Activated CD4-positive, alpha-beta T cell treated with anti-CD3 and anti-CD28 coated beads, Interleukin-2, amount 50 U/mL, for 4 hours (primary cell): ENCODE results near the gene DNAJC17.

Experiments
- DNase-seq, 2 experiments: peaks; one replicate each; pipeline ENCODE4 v3.0.0-alpha.2; 2020

Gene DNAJC17

DNA sequence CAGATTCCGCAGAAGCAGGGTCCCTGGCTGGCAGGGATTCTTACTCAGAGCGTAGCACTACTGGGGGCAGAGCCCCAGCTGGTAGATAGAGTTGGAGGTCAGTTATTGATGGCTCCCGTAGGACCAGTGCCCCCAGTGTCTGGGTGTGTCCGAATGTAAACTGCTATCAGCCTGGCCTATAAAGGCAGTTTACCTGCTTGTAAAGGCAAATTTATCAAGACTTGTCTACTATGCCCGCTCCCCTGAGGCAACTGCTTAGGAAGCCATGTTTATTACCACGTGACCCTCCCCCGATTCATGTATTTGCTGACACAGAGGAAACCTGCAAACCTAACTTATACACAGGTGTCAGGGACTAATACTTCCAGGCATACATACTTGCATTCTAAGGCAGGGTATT, 21.8 kb upstream of the DNAJC17 start:
- no peak for DNase-seq

DNA sequence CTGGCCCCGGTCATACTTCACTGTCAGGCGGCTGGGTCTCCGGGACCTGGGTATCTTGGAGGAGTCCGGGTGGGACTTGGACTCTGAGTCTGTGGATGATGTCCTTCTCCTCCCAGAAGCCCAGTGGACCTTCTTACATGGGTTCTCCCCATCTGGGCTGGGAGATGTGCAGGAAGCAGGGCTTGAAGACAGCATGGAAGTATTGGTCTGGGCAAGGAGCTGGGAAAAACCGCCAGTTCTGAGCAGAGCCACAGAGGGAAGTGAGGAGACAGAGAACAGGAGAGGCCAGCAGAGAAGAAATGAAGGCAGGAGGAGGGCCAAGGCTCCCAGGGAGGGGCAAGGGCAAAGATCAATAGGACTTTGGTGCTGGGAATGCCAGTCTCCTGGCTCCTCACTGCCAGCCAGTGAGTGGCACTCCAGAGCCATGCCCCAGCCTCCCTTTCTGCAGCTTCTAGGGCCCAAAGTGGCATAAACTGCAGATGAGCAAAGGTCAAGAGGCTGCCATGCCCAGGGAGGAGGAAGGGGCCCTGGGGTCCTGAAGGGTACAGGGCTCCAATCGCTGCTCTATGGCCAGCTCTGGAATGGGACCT, 21.3 kb upstream of the DNAJC17 start, which contains the start of gene PPP1R14D:
PPP1R14D (minus strand) TSS at position 262 of the 590 bp plus-strand sequence; CDS start at position 195, 67 bp downstream.
- DNase-seq = no peak

DNA sequence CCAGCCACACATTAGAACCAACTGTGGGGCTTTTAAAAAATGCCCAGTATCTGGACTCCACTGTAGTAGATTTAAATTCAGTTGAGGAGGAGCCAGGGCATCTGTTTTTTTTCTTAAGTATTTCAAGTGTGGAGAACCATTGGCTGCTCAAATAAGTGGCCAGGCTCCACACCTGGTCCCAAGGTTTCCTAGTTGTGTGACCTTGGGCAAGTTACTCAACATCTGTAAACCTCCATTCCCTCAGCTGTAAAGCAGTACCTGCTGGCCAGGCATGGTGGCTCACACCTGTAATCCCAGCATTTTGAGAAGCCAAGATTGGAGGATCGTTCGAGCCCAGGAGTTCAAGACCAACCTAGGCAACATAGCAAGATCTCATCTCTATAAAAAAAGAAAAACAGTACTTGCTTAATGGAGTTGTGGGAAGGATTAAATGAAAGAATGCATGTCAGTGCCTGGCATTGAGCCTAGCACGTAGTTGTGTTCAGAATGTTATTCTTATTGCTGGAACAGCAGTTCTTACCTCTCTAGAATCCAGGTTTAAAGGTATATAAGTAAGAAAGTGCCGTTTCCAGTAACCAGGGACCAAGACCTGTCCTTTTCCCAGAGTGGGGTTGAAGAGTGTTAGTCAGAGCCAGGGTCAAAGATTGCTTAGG, 19.3 kb upstream of the DNAJC17 start:
- DNase-seq = no peak

DNA sequence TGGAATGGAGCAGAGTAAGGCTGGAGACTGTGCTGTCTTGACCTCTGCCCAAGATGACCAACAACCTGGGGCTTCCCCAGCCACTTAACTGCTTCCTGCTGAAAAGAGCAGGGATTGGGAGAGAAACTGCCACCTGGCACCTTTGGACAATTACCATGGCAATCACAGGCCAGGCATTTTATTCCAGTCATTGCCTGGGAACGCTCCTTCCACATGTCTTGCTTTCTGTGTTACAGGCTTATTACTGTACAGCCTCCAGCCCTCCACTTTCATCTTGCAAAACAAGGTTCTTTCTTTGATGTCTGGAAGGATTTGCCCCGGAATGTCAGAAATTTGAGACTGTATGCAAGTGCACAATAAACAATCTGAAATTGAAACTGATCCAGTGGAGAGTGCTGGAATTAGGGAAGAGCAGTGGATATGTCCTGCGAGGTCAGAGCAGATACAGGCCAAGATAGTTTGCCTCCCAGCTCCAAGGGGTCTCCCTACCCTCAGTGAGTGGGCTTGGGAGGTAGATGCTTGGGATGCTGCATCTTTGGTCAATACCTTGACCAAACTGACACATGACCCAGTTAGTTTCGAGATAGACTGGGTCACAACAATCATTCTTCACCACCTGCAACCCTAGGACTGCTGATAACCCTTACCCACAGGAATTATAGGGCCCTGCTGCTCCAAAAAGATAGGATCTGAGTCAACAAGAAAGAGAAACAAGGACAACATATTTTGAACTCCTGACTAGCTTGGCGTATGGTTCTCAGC, 18.6 kb upstream of the DNAJC17 start:
- DNase-seq = no peak

DNA sequence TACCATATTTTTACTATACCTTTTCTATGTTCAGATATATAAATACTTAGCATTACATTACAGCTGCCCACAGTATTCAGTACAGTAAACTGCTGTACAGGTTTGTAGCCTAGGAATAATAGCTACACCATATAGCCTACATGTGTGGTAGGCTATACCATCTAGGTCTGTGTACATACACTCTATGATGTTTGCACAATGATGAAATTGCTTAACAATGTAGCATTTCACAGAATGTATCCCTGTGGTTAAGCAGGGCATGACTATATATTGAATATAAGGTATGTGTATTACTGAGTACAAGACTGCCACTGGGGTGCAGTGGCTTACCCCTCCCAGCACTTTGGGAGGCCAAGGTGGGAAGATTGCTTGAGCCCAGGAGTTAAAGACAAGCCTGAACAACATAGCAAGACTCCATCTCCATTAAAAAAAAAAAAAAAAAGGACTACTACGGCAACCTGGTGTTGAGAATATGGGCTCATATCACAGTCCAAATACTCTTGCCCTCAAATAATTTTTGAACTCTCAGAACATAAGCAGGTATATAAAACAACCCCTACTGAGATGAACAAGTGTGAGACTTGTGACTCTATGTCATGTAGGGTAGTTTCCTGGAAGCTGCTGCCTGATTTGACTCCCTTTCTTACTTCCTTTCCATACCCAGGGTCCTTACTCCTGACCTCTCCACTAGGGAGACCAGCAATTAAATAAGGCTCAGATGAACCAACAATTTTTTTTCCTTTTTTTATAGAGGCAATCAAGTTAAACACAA, 16.5 kb upstream of the DNAJC17 start:
- DNase-seq = no peak

DNA sequence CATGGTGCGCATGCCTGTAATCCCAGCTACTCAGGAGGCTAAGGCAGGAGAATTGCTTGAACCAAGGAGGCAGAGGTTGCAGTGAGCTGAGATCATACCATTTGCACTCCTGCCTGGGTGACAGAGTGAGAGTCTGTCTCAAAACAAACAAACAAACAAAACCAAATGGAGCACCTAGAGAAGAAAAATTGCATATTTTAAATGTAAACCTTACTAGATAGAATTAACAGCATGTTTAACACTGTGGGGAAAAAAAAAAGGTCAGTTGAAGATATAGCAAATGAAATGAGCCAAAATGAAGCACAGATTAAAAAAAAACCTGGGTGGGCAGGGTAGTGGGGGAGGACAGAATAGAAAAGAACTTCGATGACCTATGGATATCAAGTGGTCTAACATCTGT, 13.9 kb upstream of the DNAJC17 start:
- no peak for DNase-seq

DNA sequence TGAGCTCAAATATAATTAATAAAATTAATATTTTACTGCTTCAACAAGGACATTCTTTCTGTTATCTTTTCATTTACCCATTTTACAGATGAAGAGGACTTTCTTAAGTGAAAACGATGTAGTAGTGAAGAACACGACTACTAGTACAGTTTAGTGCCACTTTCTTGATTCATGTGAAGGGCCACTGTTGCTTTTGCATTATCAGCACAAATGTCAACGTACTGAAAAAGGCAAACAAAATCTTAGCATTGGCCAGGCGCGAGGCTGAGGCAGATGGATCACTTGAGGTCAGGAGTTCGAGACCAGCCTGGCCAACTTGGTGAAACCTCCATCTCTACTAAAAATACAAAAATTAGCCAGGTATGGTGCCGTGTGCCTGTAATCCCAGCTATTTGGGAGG, 11.8 kb upstream of the DNAJC17 start:
- DNase-seq = no peak

DNA sequence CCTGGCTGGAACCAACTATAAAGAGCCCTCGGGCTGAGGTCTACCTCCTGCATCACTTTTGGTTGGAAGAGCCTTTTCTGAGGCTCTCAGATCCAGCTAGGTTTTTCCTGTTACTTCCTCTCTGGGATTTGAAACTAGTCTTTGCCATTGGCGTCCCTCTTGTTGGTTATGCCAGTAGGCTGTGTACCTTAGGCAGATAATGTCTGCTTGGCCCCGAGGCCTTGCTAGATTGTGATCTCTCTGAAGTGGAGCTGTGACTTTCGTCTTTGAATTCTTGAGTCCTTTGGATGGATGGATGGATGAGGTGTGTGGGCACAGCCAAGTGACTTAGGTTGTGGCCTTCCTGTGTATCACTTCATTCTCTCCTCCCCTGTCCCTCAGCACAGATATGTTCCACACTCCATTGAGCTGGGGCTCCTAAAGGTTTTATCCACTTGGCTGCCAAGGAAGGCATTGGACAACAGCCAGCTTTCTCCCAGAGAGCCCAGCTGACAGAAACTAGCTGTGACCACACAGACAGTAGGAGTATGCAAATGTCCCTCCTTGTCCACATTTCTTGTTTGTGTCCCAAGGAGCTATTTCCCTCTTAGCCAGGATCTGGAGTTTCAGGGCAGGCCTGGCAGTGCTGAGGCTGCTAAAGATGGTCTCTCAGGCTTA, 7.9 kb upstream of the DNAJC17 start:
- DNase-seq = no peak

DNA sequence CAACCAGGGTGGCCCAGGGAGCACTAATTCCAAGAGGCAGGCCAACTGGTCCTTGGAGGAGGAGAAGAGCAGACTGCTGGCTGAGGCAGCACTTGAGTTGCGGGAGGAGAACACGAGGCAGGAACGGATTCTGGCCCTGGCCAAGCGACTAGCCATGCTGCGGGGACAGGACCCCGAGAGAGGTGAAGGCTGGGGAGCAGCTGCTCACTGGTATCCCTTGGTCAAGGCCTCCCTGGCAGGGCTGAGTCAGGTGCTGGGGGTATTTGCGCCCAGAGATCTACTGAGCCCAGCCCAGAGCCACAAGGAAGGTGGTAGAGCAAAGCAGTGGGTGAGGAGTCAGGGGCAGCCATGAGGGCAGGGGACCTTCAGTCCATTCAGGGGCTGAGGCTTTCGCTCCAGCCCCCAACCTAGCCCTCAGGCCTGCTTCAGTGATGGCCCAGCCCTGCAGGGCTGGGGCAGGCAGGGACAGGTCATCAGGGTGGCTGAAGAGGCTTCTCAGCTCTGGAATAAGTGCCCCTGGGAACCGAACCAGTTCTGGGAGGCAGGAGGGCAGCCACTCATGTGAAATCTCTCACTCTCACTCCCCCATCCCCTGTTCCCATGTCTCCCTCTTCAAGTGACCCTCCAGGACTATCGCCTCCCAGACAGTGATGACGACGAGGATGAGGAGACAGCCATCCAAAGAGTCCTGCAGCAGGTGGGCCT, 5.6 kb upstream of the DNAJC17 start:
- DNase-seq = no peak

DNA sequence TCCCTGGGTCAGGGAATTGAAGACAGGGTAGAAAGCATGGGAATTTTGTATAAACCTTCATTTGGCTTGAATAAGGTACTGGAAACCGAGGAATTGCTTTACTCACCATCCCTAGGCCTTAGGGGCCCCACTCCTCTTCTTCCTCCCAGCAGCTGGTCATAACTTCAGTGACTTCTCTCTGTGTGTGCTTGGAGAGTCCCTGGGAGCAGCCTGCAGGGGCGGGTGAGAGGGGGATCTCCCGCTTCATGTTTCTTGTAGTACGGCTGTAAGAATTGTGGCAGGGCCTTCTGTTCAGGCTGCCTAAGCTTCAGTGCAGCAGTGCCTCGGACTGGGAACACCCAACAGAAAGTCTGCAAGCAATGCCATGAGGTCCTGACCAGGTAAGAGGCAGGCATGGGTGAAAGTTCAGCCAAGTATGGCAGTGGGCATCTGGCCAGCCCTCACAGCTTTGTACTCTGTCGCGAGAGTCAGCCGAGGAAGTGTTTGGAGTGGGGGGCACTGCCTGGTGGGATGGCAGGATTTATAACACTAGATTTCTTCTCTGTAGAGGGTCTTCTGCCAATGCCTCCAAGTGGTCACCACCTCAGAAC, 1.7 kb upstream of the DNAJC17 start:
- no peak for DNase-seq

DNA sequence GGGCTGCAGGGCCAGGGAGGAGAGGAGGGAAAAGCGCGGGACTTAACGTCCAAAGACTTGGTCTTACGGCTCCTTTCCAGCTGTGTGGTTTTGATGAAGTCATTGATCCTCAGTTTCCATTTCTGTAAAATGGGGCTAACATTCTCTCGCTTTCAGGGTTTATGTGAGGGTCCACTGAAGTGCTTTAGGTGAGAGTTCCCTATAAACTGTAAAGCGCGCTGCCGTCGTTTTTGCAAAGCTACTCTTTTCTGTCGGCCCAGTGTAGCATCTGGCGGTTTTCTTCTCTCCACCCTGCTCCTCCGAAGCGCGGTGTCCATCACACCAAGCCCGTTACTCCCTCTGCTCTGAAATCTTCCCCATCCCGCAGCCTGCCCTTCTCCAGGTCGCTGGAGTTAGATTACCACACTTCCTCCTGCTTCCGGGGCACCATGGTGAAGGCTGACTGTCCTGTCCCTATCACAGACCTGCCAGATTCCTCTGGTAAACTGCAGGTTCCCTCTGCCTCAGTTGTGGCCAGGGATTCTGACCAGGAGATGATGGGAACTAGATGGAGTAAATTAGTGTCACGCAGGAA, 702 bp upstream of the DNAJC17 start:
- no peak for DNase-seq

DNA sequence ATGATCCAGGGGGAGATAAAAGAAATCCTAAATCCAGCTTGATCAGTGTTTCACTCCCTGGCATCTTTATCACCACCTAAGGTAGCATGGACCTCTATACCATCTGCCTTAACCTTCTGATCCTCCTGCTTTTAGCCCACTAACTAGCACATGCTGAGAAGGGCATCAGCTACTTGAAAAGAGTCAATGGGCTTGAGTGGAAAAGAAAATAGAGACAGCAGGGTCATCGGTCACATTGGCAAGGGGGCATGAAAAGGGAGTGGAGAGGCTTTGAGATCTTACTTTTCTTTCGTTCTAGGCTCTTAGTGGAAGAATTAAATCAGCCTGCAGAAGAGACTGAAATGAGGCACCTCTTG, 623 bp downstream of the DNAJC17 start:
- no peak for DNase-seq

DNA sequence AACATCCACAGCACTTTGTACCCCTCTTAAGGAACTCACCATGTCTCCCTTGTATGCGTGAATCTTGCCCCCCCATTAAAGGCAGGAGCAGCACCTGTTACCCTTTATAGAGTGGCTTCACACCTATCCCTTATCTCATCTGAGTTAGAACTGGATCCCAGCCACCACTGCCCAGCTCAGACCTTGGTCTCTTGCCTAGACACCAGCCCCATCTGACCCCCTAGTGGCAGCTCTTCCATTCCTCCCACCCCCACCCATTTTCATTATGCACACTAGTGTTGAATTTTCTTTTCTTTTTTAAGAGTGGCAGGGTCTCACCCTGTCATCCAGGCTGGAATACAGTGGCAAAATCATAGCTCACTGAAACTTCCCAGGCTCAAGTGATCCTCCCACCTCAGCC, 3.6 kb downstream of the DNAJC17 start:
- DNase-seq = no peak

DNA sequence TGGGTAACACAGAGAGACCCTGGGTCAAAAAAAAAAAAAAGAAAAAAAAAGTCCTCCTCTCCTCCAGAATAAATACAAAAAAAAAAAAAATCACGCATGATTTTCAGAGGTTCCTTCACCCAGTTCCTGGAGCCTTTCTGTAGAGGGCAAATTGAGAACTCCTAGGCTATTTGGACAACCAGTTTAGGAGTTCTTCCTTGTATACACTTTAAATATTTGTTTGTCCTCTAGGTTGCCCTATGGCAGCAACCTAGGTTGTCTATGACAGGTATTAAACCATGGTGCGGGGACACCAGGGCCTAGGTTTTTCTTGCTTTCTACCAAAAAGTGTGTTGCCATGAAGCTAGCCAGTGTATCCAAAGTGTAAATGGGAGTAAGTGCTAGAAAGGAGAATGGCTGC, 4.2 kb downstream of the DNAJC17 start:
- DNase-seq = no peak

DNA sequence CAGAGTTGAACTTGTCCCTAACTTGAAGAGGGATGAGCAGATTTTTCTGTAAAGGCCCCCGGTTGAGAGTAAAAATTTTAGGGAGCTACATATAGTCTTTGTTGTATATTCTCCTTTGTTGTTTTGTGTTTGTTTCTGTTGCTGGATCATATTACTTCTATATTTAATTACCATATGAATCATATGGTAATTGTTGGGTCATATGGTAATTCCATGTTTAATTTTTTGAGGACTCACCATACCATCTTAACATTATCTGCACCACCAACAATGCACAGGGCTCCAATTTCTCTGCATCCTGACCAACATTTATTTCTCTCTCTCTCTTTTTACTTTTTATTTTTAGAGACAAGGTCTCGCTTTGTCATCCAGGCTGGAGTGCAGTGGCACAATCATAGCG, 7.8 kb downstream of the DNAJC17 start:
- no peak for DNase-seq

DNA sequence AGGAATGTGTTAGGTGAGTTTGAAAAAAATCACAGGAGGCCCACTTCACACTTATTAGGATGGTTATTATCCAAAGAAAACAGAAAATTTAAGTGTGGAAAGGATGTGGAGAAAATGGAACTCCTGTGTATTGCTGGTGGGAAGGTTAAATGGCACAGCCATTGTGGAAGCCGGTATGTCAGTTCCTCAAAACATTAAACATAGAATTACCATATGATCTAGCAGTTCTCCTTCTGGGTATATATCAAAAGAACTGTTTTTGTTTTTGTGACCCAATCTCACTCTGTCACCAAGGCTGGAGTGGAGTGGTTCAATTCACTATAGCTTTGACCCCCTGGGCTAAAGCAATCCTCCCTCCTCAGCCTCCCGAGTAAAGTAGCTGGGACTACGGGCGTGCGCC, 10.8 kb downstream of the DNAJC17 start:
- DNase-seq = no peak

DNA sequence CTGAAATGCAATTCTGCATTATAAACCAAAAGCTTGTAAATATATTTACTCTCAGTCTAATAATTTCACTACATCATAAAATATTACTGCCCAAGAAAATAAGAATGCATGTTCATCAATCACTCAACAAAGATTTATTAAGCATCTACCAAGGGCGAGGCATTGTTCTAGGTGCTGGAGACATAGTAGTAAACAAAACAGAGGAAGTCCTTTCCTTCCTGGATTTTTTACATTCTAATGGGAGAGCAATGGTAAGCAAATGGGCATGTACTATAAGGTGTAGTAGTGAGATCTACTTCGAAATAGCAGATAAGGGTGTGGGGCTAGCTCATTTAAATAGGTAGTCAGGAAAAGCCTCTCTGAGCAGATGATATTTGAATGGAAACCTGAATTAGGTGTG, 11.2 kb downstream of the DNAJC17 start:
- DNase-seq = no peak

DNA sequence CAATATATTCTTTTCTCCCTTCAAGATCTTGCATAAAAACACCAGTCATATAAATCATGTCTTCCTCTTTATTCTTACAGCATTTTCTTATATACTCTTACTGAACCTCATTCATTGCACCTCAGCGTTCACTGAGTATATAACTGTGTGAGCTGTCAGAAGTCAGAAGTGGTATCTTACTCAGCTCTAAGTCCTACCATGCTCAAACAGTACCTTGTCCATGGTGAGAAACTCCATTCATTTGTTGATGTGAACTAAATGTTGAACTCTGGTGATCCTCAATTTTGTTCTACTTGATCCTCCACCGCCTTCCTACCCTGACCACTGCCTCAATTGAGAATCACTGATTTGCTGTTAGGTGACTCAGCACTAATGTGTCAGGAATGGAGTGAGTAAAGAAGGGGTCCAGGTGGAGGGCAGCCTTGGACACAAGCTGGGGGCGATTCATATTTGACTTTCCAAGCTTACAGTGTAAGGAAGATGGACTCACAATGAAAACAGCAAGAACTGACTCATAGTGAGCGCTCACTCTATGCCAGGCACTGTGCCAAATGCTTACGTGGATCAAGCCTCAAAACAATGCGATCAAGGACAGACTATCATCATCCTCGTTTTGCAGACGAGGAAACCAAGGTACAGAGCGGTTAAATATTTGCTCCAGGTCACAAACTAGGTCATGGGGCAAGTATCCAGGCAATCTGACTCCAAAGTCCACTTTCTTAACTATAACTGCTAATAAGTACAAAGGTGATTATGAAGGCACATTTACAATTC, 13.9 kb downstream of the DNAJC17 start:
- no peak for DNase-seq

DNA sequence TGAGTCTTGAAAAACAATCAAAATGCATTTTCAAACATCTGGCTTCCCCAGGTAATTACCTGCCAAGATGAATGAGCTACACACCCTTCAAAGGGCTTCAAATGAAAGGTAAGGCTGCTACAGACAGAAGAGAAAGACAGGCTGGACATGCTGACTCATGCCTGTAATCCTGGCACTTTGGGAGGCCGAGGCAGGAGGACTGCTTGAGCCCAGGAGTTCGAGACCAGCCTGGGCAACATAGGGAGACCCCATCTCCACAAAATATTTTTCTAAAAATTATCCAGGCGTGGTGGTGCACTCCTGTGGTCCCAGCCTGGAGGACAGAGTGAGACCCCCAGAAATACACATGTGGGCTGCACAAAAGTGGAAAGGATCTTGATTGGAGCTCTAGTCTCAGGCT, 14.9 kb downstream of the DNAJC17 start:
- DNase-seq = no peak

DNA sequence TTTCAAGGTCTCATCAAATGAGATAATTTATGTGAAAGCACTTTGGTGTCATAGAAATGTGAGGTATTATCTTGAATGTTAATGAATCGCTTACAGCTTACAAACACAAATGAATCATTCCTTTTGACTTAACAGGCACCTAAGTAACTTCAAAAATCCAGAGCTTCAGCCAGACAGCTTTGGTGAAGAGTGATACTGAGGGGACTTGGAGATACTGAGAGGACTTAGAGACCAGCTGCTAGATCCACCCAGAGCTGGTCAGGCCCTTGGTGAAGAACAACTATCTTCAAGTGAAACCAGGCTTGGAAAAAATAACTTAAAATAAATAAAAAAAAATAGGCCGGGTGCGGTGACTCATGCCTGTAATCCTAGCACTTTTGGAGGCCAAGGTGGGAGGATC, 16.6 kb downstream of the DNAJC17 start:
- no peak for DNase-seq

DNA sequence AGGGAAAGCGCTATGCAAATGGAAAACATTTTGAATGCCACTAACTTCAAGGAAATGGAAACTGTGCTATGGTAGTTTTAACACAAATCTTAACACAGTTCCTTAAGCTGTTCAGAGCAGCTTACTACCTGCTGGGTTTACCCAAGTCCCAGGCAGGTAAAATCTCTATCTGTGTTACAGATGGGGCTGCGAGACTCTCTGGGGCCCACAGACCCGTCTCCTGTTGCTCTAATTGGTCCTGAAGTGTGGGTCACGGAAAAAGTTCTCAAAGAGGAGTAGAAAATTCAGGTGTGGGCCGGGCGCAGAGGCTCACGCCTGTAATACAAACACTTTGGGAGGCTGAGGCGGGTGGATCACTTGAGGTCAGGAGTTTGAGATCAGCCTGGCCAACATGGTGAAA, 17.3 kb downstream of the DNAJC17 start:
- DNase-seq = no peak
